Sigmoid colon (tissue), 7 donors: ENCODE data around the gene ZNF407. TPM values are rescaled to one million over a fixed set of nuclear protein-coding genes. Genes with fewer than 3 reads are reported as not detected.

Source experiments
- DNase-seq: peaks from one replicate; pipeline ENCODE4 v3.0.0-alpha.2; 2019
- H3K27ac ChIP-seq, 4 donors: fragments of 200-600 bp; sonication (generic); one replicate each; pipeline ENCODE4 v1.5.1; 2016 to 2019; ENCODE audit warnings: mild to moderate bottlenecking in 1 of 4
- H3K27me3 ChIP-seq, 3 donors: fragments of 200-600 bp; sonication (generic); one replicate each; pipeline ENCODE4 v1.5.1; 2019; ENCODE audit warnings: mild to moderate bottlenecking in 1 of 3
- H3K36me3 ChIP-seq, 4 donors: fragments of 200-600 bp; sonication (generic); one replicate each; pipeline ENCODE4 v1.5.1; 2016 to 2019
- H3K4me1 ChIP-seq, 4 donors: fragments of 200-600 bp; sonication (generic); one replicate each; pipeline ENCODE4 v1.5.1; 2017 to 2019
- H3K4me3 ChIP-seq, 4 donors: fragments of 200-600 bp; sonication (generic); one replicate each; pipeline ENCODE4 v1.5.1; 2017 to 2019; ENCODE audit warnings: mild to moderate bottlenecking in 2 of 4, moderate library complexity in 1 of 4
- H3K9me3 ChIP-seq, 4 donors: fragments of 200-600 bp in 3 of 4; sonication (generic) in 3 of 4; one replicate each; pipeline versions ENCODE4 v1.5.1 to v1.6.1; 2013 to 2019
- CTCF ChIP-seq, 4 experiments: fragments of 450-650 bp in 3 of 4; fragments of 200-600 bp in 1 of 4; IDR thresholded peaks; one replicate each; pipeline ENCODE4 v1.5.1; 2016 to 2019; ENCODE audit warnings: antibody characterized with exemption in 4 of 4, mild to moderate bottlenecking in 3 of 4, moderate library complexity in 2 of 4
- EP300 ChIP-seq, 4 donors: sonication (generic); formaldehyde crosslinking; IDR thresholded peaks; one replicate each; pipeline ENCODE4 v1.6.1; 2017; ENCODE audit warnings: antibody characterized with exemption in 4 of 4
- POLR2A ChIP-seq, 2 donors: fragments of 450-650 bp; IDR thresholded peaks; one replicate each; pipeline ENCODE4 v1.6.1; 2016; ENCODE audit warnings: antibody characterized with exemption in 2 of 2, mild to moderate bottlenecking in 2 of 2, moderate library complexity in 2 of 2
- POLR2AphosphoS5 ChIP-seq, 4 donors: sonication (generic); formaldehyde crosslinking; IDR thresholded peaks; one replicate each; pipeline ENCODE4 v1.6.1; 2017; ENCODE audit warnings: antibody characterized with exemption in 4 of 4
- WGBS, 2 donors: extraction: QIAGEN DNeasy Blood & Tissue Kit; methylation state at CpG; one replicate each; pipeline ENCODE4 v1.1.7; 2013; 5-methylcytosine and 5-hydroxymethylcytosine counted together
- intact Hi-C: fragments of 100-400 bp; cut with DNase I; formaldehyde crosslinking; loops from one replicate; pipeline ENCODE4 v1.15.1; 2023
- polyA plus RNA-seq, 3 donors: library from polyadenylated mRNA; stranded (reverse); fragments of 200-250 nt; gene quantifications; one replicate each; pipeline ENCODE4 v1.2.3, GENCODE V29; 2013
- total RNA-seq, 4 donors: library from RNA; depleted of rRNA; stranded (reverse); fragments of >200 nt; gene quantifications; one replicate each; pipeline ENCODE4 v1.1.0, GENCODE V29; 2016
- donor health status: healthy with polysubstance abuse.
- donor health status: Bipolar disorder and iron deficiency.
- donor health status: healthy.

ZNF407 gene
- total and polyA plus RNA-seq, 7 donors = 1.4 to 19.8 (median 16.3) TPM

GRCh38 chr18:74708169-74708568, 110.5 kb downstream of the ZNF407 start:
- intact Hi-C loops = no loop called here
- H3K27ac ChIP-seq = no peak overlapping the region
- no peaks in the 10 kb centered on the region for H3K4me1 ChIP-seq
- no peaks in the 10 kb centered on the region for H3K27me3 ChIP-seq
- no peaks in the 10 kb centered on the region for H3K9me3 ChIP-seq
- no peak overlapping the region for H3K4me3 ChIP-seq
- DNase-seq = no peak
- TF ChIP-seq CTCF (IDR thresholded peaks at IDR 0.05) = no peak
- TF ChIP-seq POLR2AphosphoS5 (IDR thresholded peaks at IDR 0.05) = no peak
- no peak for TF ChIP-seq EP300 (IDR thresholded peaks at IDR 0.05)
- TF ChIP-seq POLR2A (IDR thresholded peaks at IDR 0.05) = no peak
- H3K36me3 ChIP-seq = no peaks in the 10 kb centered on the region

GRCh38 chr18:74709452-74709851, 111.8 kb downstream of the ZNF407 start:
- Histone ChIP-seq H3K4me3 (no peak overlapping the region), H3K27ac (no peak overlapping the region), H3K9me3 (no peaks in the 10 kb centered on the region), H3K36me3 (no peaks in the 10 kb centered on the region), H3K27me3 (no peaks in the 10 kb centered on the region), H3K4me1 (no peaks in the 10 kb centered on the region)
- 96 to 97% methylated on average over 3 of the region's 3 CpGs for WGBS, 2 donors
- TF ChIP-seq EP300 (IDR thresholded peaks at IDR 0.05) = no peak
- no peak for TF ChIP-seq CTCF (IDR thresholded peaks at IDR 0.05)
- no peak for TF ChIP-seq POLR2AphosphoS5 (IDR thresholded peaks at IDR 0.05)
- TF ChIP-seq POLR2A (IDR thresholded peaks at IDR 0.05) = no peak
- intact Hi-C loops = no loop called here
- no peak for DNase-seq

- no peak for TF ChIP-seq EP300 (IDR thresholded peaks at IDR 0.05)
- TF ChIP-seq POLR2A (IDR thresholded peaks at IDR 0.05) = no peak
- TF ChIP-seq POLR2AphosphoS5 (IDR thresholded peaks at IDR 0.05) = no peak
- no peak for TF ChIP-seq CTCF (IDR thresholded peaks at IDR 0.05)
- no peak overlapping the region for H3K4me3 ChIP-seq
Observed at GRCh38 chr18:74714120-74714519, 116.5 kb downstream of the ZNF407 start.

GRCh38 chr18:74714791-74715190, 117.1 kb downstream of the ZNF407 start:
- 93 to 95% methylated on average over 6 of the region's 6 CpGs for WGBS, 2 donors
- intact Hi-C loops = no loop called here
- H3K27me3 ChIP-seq = no peaks in the 10 kb centered on the region
- no peaks in the 10 kb centered on the region for H3K36me3 ChIP-seq
- H3K27ac ChIP-seq = no peak overlapping the region
- H3K4me1 ChIP-seq = no peaks in the 10 kb centered on the region
- DNase-seq = no peak
- TF ChIP-seq POLR2A (IDR thresholded peaks at IDR 0.05) = no peak
- TF ChIP-seq POLR2AphosphoS5 (IDR thresholded peaks at IDR 0.05) = no peak
- TF ChIP-seq EP300 (IDR thresholded peaks at IDR 0.05) = no peak
- no peak for TF ChIP-seq CTCF (IDR thresholded peaks at IDR 0.05)
- H3K9me3 ChIP-seq = no peaks in the 10 kb centered on the region
- no peak overlapping the region for H3K4me3 ChIP-seq

More at GRCh38 chr18:74714120-74714519, 116.5 kb downstream of the ZNF407 start:
- no peaks in the 10 kb centered on the region for H3K9me3 ChIP-seq
- intact Hi-C loops = no loop called here
- DNase-seq = no peak
- no peaks in the 10 kb centered on the region for H3K4me1 ChIP-seq
- H3K27me3 ChIP-seq = no peaks in the 10 kb centered on the region
- no peak overlapping the region for H3K27ac ChIP-seq
- H3K36me3 ChIP-seq = no peaks in the 10 kb centered on the region
- 98 to 99% methylated on average over 1 of the region's 1 CpG for WGBS, 2 donors

- intact Hi-C loops = no loop called here
- no peak for TF ChIP-seq POLR2AphosphoS5 (IDR thresholded peaks at IDR 0.05)
Observed at GRCh38 chr18:74715306-74715705, 117.6 kb downstream of the ZNF407 start.

More at GRCh38 chr18:74715306-74715705, 117.6 kb downstream of the ZNF407 start:
- no peak for DNase-seq
- WGBS, 2 donors = 97% methylated on average over 7 of the region's 7 CpGs
- Histone ChIP-seq H3K27ac (no peak overlapping the region), H3K36me3 (no peaks in the 10 kb centered on the region), H3K27me3 (no peaks in the 10 kb centered on the region), H3K4me3 (no peak overlapping the region), H3K4me1 (no peaks in the 10 kb centered on the region), H3K9me3 (no peaks in the 10 kb centered on the region)
